ENCODE results near the gene ADAMTSL3.
A peak's percentile ranks its signal among the peaks of the same experiment; 100 is the strongest.
"Not testable (repeated sequence)": the region's sequence is repeated elsewhere in the genome, so short reads cannot be mapped to it uniquely, and the experiment has no call there.

ADAMTSL3 gene

GRCh38 chr15:84023636-84024035 is 369.7 kb downstream of the ADAMTSL3 start:
- DNase-seq (ENCODE audit: low read depth): peak; percentile 9

GRCh38 chr15:84033793-84034553 is 380.1 kb downstream of the ADAMTSL3 start:
- DNase-seq (ENCODE audit: low read depth): no peak

GRCh38 chr15:84034578-84035398 is 380.9 kb downstream of the ADAMTSL3 start:
- DNase-seq (ENCODE audit: low read depth): no peak

- DNase-seq (ENCODE audit: low read depth): peak; percentile 1
Observed at GRCh38 chr15:84035399-84035766, 381.5 kb downstream of the ADAMTSL3 start.

GRCh38 chr15:84037301-84037700 is 383.4 kb downstream of the ADAMTSL3 start:
- DNase-seq (ENCODE audit: low read depth): no peak

GRCh38 chr15:84042434-84043056 is 388.6 kb downstream of the ADAMTSL3 start:
- DNase-seq (ENCODE audit: low read depth): not testable (repeated sequence)

- DNase-seq (ENCODE audit: low read depth): no peak
Observed at GRCh38 chr15:84046064-84046637, 392.2 kb downstream of the ADAMTSL3 start.

GRCh38 chr15:84049480-84049879 is 395.6 kb downstream of the ADAMTSL3 start:
- DNase-seq (ENCODE audit: low read depth): not testable (repeated sequence)

- DNase-seq (ENCODE audit: low read depth): no peak
Observed at GRCh38 chr15:84050076-84050475, 396.2 kb downstream of the ADAMTSL3 start.

GRCh38 chr15:84051146-84051545 is 397.2 kb downstream of the ADAMTSL3 start:
- DNase-seq (ENCODE audit: low read depth): not testable (repeated sequence)

GRCh38 chr15:84054544-84054943 is 400.6 kb downstream of the ADAMTSL3 start:
- DNase-seq (ENCODE audit: low read depth): not testable (repeated sequence)

- no peak for DNase-seq (ENCODE audit: low read depth)
Observed at GRCh38 chr15:84057714-84058331, 403.9 kb downstream of the ADAMTSL3 start.

- DNase-seq (ENCODE audit: low read depth): not testable (repeated sequence)
Observed at GRCh38 chr15:84063674-84064073, 409.8 kb downstream of the ADAMTSL3 start.

- not testable (repeated sequence) for DNase-seq (ENCODE audit: low read depth)
Observed at GRCh38 chr15:84068674-84069073, 414.8 kb downstream of the ADAMTSL3 start.

- DNase-seq (ENCODE audit: low read depth): not testable (repeated sequence)
Observed at GRCh38 chr15:84078038-84078437, 424.1 kb downstream of the ADAMTSL3 start.

GRCh38 chr15:84079325-84079884 is 425.5 kb downstream of the ADAMTSL3 start:
- DNase-seq (ENCODE audit: low read depth): not testable (repeated sequence)

- peak; percentile 17 for DNase-seq (ENCODE audit: low read depth)
Observed at GRCh38 chr15:84079885-84080777, 426.2 kb downstream of the ADAMTSL3 start.

GRCh38 chr15:84080778-84081084 is 426.8 kb downstream of the ADAMTSL3 start:
- peak; percentile 22 for DNase-seq (ENCODE audit: low read depth)

- no peak for DNase-seq (ENCODE audit: low read depth)
Observed at GRCh38 chr15:84081391-84082168, 427.7 kb downstream of the ADAMTSL3 start.

- no peak for DNase-seq (ENCODE audit: low read depth)
Observed at GRCh38 chr15:84082739-84083138, 428.8 kb downstream of the ADAMTSL3 start.
